A204.1 (cell line): ENCODE data around the gene GHDC.

ENCODE experiments used
- FAIRE-seq: peaks from 2 replicates; lab custom pipeline; 2012; peaks lifted over from hg19 to GRCh38; lab: Jason Lieb, UNC

GHDC gene

GRCh38 chr17:42182927-42183734, 11.2 kb downstream of the GHDC start:
- FAIRE-seq = no peak

- no peak for FAIRE-seq
Observed at GRCh38 chr17:42181851-42182207, 12.5 kb downstream of the GHDC start.

- FAIRE-seq = no peak
Observed at GRCh38 chr17:42180922-42181850, 13.1 kb downstream of the GHDC start, which contains the start of gene KCNH4. Gene KCNH4, minus strand, starts transcription at chr17:42181142. Its CDS starts 197 bp downstream, at chr17:42180945.

GRCh38 chr17:42180411-42180921, 13.8 kb downstream of the GHDC start:
- FAIRE-seq = no peak

DNA sequence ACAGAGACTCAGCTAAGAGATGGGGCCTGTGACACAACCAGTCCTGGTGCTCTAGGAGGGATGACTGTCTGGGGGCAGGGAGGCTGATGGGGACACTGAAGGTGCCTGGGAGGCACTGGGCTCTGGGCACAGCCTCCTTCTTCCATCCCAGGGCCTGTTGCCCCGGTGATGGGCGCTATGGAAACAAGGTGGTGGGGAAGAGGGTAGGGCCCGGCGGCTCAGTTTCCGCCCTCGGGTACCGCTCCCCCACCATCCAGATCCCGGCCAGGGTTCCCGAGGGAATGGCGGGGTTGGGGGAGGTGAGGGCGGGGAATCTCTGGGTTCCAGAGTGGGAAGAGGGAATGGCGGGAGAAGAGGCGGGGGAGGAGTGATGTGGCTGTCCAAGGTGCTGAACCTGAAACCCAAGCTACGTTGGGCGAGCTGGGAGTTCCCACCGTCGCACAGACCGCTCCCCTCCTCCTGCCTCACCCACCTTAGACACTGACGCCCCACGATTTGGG, 14.3 kb downstream of the GHDC start:
- FAIRE-seq = no peak

DNA sequence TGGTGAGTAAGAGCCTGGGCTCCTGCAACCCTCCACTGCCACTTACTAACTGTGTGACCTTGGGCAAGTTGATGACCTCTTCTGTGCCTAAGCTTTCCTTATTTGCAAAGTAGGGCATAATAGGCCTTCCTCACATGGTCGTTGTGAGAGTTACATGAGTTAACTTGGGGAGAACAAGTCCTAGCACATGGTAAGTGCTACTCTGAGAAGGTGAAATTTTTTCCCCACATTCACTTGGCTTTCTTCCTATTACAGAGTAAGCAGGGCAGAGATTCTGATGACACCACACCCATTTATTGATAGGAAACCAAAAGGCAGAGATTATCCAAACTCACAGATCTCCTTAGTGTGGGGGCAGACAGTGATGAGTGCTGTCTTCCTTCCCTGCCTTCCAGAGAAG, 15.0 kb downstream of the GHDC start:
- FAIRE-seq = no peak

GRCh38 chr17:42178817-42179216, 15.5 kb downstream of the GHDC start:
- FAIRE-seq = no peak

DNA sequence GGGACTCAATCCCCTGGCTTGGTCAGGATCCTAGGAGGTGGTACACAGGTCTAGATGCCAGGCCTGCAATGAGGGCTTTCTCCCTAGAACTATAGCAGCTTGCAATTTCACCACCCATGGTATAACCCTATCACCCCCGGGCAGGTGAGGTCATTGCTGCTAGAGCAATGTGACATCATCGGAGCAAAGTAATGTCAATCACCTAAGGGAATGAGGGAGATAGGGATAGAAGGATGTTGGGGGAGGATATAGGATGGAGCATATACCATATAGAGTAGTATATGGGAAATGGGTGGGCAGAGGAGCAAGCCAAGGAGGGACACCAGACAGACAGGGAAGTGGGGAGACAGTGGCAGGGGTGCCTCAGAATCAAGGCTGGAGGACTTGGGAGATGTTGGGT, 16.6 kb downstream of the GHDC start:
- FAIRE-seq = no peak

- no peak for FAIRE-seq
Observed at GRCh38 chr17:42174126-42174783, 20.0 kb downstream of the GHDC start.

- FAIRE-seq = no peak
Observed at GRCh38 chr17:42171831-42172230, 22.5 kb downstream of the GHDC start.

- FAIRE-seq = no peak
Observed at GRCh38 chr17:42169351-42169750, 24.9 kb downstream of the GHDC start.

- FAIRE-seq = no peak
Observed at GRCh38 chr17:42167807-42168206, 26.5 kb downstream of the GHDC start.

GRCh38 chr17:42166196-42166763, 28.0 kb downstream of the GHDC start:
- FAIRE-seq = no peak

- no peak for FAIRE-seq
Observed at GRCh38 chr17:42165751-42166150, 28.5 kb downstream of the GHDC start.

DNA sequence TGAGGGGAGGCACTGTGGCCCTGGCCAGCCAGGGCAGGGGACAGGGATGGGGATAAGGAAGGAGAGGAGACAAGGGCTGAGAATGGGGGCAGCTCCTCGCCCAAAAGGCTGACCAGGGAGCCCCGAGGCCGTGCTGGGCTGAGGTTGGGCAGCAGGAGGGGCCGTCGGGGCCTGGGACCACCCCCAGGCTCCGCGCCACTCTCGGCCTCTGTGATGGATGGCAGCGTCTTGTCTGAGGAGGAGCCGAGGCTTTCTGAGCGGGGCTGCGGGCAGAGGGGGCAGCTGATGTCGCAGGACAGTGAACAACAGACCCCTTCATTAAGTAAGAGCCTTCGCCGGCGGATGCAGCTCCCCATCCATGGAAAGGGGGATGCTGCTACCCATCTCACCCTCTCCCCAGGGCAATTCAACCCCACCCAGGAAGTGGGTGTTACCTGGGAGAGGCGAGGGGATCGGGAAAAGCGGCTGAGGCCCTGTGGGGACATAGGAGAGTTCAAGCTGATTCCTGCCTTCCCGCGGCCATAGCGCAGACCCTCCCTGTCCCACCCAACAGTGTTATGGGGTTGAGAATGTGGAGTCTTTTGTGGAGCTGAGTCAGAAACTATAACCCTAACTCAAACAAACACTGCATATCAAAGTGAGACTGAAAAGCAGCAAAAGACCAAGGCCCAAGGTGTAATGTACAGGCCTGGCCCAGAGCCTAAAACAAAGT, 30.4 kb downstream of the GHDC start:
- no peak for FAIRE-seq

- no peak for FAIRE-seq
Observed at GRCh38 chr17:42163113-42163512, 31.2 kb downstream of the GHDC start.

DNA sequence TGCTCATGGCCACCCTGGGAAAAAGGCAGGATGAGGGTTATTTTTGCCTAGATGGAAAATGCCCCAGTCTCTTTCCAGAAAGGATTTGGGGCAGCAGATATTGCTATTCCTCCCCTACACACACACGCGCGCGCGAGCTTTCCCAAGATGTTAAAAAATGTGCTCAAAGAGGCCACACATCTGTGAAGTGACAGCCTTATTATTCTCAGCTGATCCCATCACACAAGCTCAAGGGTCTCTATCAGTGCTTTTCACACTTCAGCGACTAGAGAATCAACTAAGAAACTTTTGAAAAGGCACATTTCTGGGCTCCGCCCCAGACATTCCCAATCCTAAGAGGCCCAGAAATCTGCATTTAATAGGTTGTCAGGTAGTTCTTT, 33.8 kb downstream of the GHDC start:
- no peak for FAIRE-seq

DNA sequence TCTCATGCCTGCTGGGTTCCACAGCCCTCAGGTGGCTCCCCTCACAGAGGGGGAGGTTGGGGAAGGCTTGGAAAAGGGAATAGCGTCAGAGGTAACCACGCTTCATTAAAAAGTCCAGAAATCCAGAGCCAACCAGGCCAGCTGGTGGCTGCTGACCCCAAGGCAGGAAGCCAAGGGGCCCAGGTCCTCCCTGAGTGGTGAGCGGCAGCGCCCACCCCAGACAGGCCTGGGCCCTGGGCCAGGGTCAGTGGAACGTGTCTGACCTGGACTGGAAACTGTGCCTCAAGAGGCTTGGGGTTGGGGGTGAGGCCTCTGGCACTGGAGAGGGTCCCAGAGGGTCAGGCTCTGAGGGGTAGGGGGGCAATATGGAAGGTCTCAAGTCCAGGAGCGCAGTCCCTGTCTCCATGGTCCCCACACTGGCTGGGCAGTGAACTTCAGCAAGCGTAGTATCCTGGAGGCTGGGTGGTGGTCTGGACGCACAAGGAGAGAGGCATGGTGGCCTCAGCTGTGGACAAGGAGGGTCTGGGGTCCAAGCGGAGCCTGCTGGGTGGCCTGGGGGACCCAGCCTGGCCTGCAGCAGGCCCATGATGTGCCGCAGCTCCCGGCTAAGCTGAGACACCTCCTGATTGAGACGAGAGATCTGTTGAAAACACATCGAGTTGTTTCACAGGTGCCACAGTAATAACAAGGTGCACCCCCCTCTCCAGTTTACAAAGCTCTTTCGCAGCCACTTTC, 34.3 kb downstream of the GHDC start:
- FAIRE-seq = no peak

GRCh38 chr17:42155614-42156045, 38.7 kb downstream of the GHDC start:
- FAIRE-seq = no peak

GRCh38 chr17:42153919-42154742, 40.2 kb downstream of the GHDC start:
- no peak for FAIRE-seq
